ENCODE measurements around the gene TAF7. TPM values are rescaled to one million over a fixed set of nuclear protein-coding genes. Genes with fewer than 3 reads are reported as not detected.

The TAF7 gene
- total RNA-seq, 1 experiment from 2014 or later, result 90.3 TPM

DNA sequence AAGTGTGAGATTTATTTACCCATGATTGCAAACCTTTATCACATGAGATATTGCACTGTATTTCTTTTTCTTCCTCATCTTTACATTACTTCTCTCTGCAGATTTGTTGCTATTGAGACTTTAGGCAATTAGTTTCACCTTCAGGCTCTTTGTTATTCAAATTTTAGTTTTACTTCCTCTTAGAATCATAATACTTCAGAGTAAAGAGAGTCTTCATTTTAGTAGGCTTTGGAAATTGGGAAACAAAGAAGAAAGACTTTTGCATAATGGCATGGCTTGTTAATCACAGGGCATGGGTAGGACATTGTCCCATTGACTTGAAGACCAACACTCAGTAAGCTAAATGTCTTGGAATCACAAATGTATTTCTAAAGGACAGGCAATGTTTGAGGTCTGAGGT lies 42.1 kb upstream of the TAF7 start:
- Histone ChIP-seq H3K14ac (ENCODE audit: insufficient read depth, low read length) (no peak overlapping the region), H2BK12ac (ENCODE audit: insufficient read length, low read depth, low read length) (no peak overlapping the region), H3K4ac (ENCODE audit: low read depth, low read length) (no peak overlapping the region), H4K5ac (ENCODE audit: insufficient read length, low read depth, low read length) (no peak overlapping the region), H3K4me2 (ENCODE audit: insufficient read depth, insufficient read length, low read length) (no peak overlapping the region), H3T11ph (ENCODE audit: low read length) (no peak overlapping the region), H4K91ac (ENCODE audit: insufficient read length, low read depth, low read length) (no peak overlapping the region), H2BK120ac (ENCODE audit: low read depth, low read length, poor library complexity, severe bottlenecking) (no peak overlapping the region), H3K18ac (ENCODE audit: insufficient read length, low read depth, low read length) (no peak overlapping the region), H3K27me3 (ENCODE audit: insufficient read depth, low read length) (no peaks in the 10 kb centered on the region), H4K8ac (replicated peaks; ENCODE audit: insufficient read length, low read depth, low read length) (no peak overlapping the region), H2BK15ac (ENCODE audit: low read depth, low read length) (no peak overlapping the region), H3K9ac (ENCODE audit: extremely low read depth, insufficient read length, low read length) (no peak overlapping the region), H2AFZ (ENCODE audit: low read length) (no peak overlapping the region), H3K27ac (ENCODE audit: insufficient read length, low read depth, low read length) (no peak overlapping the region), H3K56ac (ENCODE audit: insufficient read length, low read depth, low read length) (no peak overlapping the region), H2BK5ac (ENCODE audit: insufficient read length, low read length) (no peak overlapping the region), H3K79me2 (ENCODE audit: insufficient read depth, low read length) (no peaks in the 10 kb centered on the region), H3K79me1 (ENCODE audit: insufficient read depth, low read depth, low read length, poor library complexity, severe bottlenecking) (no peaks in the 10 kb centered on the region), H3K9me3 (ENCODE audit: control insufficient read depth, low read depth, low read length) (peaks cover 22% of the 10 kb centered on the region), H4K20me1 (ENCODE audit: control insufficient read depth, insufficient read depth, insufficient read length) (no peaks in the 10 kb centered on the region), H2BK20ac (ENCODE audit: low read depth, low read length, poor library complexity, severe bottlenecking) (no peak overlapping the region), H3K23me2 (ENCODE audit: insufficient read length, low read depth, low read length, poor library complexity, severe bottlenecking) (no peaks in the 10 kb centered on the region), H2AK5ac (ENCODE audit: insufficient read length, low read length) (no peak overlapping the region), H3K23ac (ENCODE audit: insufficient read length, low read depth, low read length) (no peak overlapping the region), H3K4me1 (ENCODE audit: insufficient read depth, low read length) (no peaks in the 10 kb centered on the region)
- Mint-ChIP-seq H3K4me3 (peak overlapping the region in 1 of 2 experiments; percentile 10; a peak in 1 of 5 replicates), H3K27ac (no peak overlapping the region), H3K27me3 (ENCODE audit: low read depth) (peaks cover 7% of the 10 kb centered on the region), H3K9me3 (peaks cover 67 to 74% of the 10 kb centered on the region in 2 experiments), H3K36me3 (ENCODE audit: insufficient read depth in 1 of 3, low read depth in 3 of 3) (peaks cover 46 to 65% (median 60%) of the 10 kb centered on the region in 3 experiments), H3K4me1 (peaks cover 7 to 15% of the 10 kb centered on the region in 2 experiments; a peak in 3 of 4 replicates)
- TF ChIP-seq CTCF (conservative IDR thresholded peaks at IDR 0.05), result no peak
- no peak for DNase-seq

All from H9 (cell line).